GM12878 (cell line): Measurements from ENCODE around the gene RAB29. TPM values are rescaled to one million over a fixed set of nuclear protein-coding genes. Genes with fewer than 3 reads are reported as not detected.

Source experiments
- ATF7 ChIP-seq: fragments of 450-650 bp; IDR thresholded peaks from 2 replicates; pipeline ENCODE4 v1.6.1; 2016; ENCODE audit warnings: low read depth, mild to moderate bottlenecking
- BHLHE40 ChIP-seq, 2 experiments: fragments of 450-650 bp in 1 of 2; IDR thresholded peaks; 2 replicates each; pipeline ENCODE4 v1.6.1; 2011 to 2017; ENCODE audit warnings: low read depth in 2 of 2, borderline replicate concordance in 1 of 2, improper control_type of control experiment in 1 of 2, low read length in 1 of 2, mild to moderate bottlenecking in 1 of 2
- CREB1 ChIP-seq: IDR thresholded peaks from 2 replicates; pipeline ENCODE4 v1.6.1; 2012; ENCODE audit warnings: low read depth, mild to moderate bottlenecking, inconsistent platforms
- E2F4 ChIP-seq: IDR thresholded peaks from 2 replicates; pipeline ENCODE4 v1.6.1; 2012; ENCODE audit warnings: low read depth, low read length, improper control_type of control experiment
- HCFC1 ChIP-seq: fragments of 150-350 bp; IDR thresholded peaks from 2 replicates; pipeline ENCODE4 v1.6.1; 2014; ENCODE audit warnings: low read length
- HSF1 ChIP-seq: fragments of 150-350 bp; IDR thresholded peaks from 2 replicates; pipeline ENCODE4 v1.6.1; 2014; ENCODE audit warnings: mild to moderate bottlenecking, low read depth, low read length
- IKZF1 ChIP-seq: fragments of 450-650 bp; conservative IDR thresholded peaks from 2 replicates; pipeline ENCODE4 v1.6.1; 2017; ENCODE audit warnings: antibody characterized with exemption, mild to moderate bottlenecking
- KLF5 ChIP-seq: fragments of 450-650 bp; IDR thresholded peaks from 2 replicates; pipeline ENCODE4 v1.6.1; 2014; ENCODE audit warnings: mild to moderate bottlenecking; ENCODE audit not compliant: partially characterized antibody
- PKNOX1 ChIP-seq: fragments of 450-650 bp; IDR thresholded peaks from 2 replicates; pipeline ENCODE4 v1.6.1; 2016; ENCODE audit warnings: mild to moderate bottlenecking
- PML ChIP-seq: IDR thresholded peaks from 2 replicates; pipeline ENCODE4 v1.6.1; 2012; ENCODE audit warnings: low read length, inconsistent platforms
- POLR2A ChIP-seq: IDR thresholded peaks from 2 replicates; pipeline ENCODE4 v1.6.1; 2011; ENCODE audit warnings: low read depth, mild to moderate bottlenecking, low read length
- SMAD1 ChIP-seq: fragments of 450-650 bp; IDR thresholded peaks from 2 replicates; pipeline ENCODE4 v1.6.1; 2018; ENCODE audit warnings: mild to moderate bottlenecking, low read depth; ENCODE audit not compliant: partially characterized antibody
- SMC3 ChIP-seq: IDR thresholded peaks from 2 replicates; pipeline ENCODE4 v1.6.1; 2011; ENCODE audit warnings: low read length, improper control_type of control experiment, borderline replicate concordance
- SP1 ChIP-seq: IDR thresholded peaks from one replicate; pipeline ENCODE4 v1.6.1; 2011; ENCODE audit warnings: low read depth, low read length
- STAT3 ChIP-seq: IDR thresholded peaks from 2 replicates; pipeline ENCODE4 v1.6.1; 2011; ENCODE audit warnings: low read depth, low read length, improper control_type of control experiment
- TCF3 ChIP-seq: IDR thresholded peaks from 2 replicates; pipeline ENCODE4 v1.6.1; 2012; ENCODE audit warnings: low read depth, mild to moderate bottlenecking, low read length, borderline replicate concordance; ENCODE audit not compliant: insufficient read depth
- YY1 ChIP-seq: IDR thresholded peaks from 2 replicates; pipeline ENCODE4 v1.6.1; 2011; ENCODE audit warnings: low read depth, mild to moderate bottlenecking, low read length
- ZZZ3 ChIP-seq: IDR thresholded peaks from 2 replicates; pipeline ENCODE4 v1.6.1; 2011; ENCODE audit warnings: low read depth; ENCODE audit not compliant: control insufficient read depth, insufficient read length
- polyA plus RNA-seq, 11 experiments: library from polyadenylated mRNA; depleted of rRNA in 4 of 11; unstranded in 6 of 11; stranded (reverse) in 5 of 11; fragments of >200 nt; fragmentation: Nextera tagmentation in 4 of 11; fragmentation: Illumina TruSeq in 1 of 11; extraction: Ambion mirVana in 4 of 11; extraction: Trizol in 1 of 11; gene quantifications; 1 replicate in 1 of 11; 2 replicates in 10 of 11; pipeline versions ENCODE4 v1.2.1 to v1.2.3, GENCODE V29; 2011 to 2016; ENCODE audit warnings: inconsistent platforms in 2 of 11, missing spikeins in 2 of 11, low read depth in 1 of 11
- total RNA-seq, 4 experiments: library from RNA; depleted of rRNA in 3 of 4; stranded (reverse); fragments of >200 nt in 3 of 4; fragmentation: Illumina TruSeq in 1 of 4; extraction: Trizol in 1 of 4; gene quantifications; 2 replicates each; pipeline versions ENCODE4 v1.2.1 to v1.2.3, GENCODE V29; 2013 to 2021
- TF ChIP-seq, protein P1 (sequence below): fragments of 450-650 bp; IDR thresholded peaks from 2 replicates; pipeline ENCODE4 v1.6.1; 2018; ENCODE audit warnings: mild to moderate bottlenecking, low read depth, moderate library complexity; ENCODE audit not compliant: partially characterized antibody

The RAB29 gene
- total and polyA plus RNA-seq, 10 of the 15 experiments (the other 5 are each of a cell fraction or from before 2014, with no cell fraction given) = 11.7 to 74.5 (median 15.0) TPM

- TF ChIP-seq, protein P1, sequence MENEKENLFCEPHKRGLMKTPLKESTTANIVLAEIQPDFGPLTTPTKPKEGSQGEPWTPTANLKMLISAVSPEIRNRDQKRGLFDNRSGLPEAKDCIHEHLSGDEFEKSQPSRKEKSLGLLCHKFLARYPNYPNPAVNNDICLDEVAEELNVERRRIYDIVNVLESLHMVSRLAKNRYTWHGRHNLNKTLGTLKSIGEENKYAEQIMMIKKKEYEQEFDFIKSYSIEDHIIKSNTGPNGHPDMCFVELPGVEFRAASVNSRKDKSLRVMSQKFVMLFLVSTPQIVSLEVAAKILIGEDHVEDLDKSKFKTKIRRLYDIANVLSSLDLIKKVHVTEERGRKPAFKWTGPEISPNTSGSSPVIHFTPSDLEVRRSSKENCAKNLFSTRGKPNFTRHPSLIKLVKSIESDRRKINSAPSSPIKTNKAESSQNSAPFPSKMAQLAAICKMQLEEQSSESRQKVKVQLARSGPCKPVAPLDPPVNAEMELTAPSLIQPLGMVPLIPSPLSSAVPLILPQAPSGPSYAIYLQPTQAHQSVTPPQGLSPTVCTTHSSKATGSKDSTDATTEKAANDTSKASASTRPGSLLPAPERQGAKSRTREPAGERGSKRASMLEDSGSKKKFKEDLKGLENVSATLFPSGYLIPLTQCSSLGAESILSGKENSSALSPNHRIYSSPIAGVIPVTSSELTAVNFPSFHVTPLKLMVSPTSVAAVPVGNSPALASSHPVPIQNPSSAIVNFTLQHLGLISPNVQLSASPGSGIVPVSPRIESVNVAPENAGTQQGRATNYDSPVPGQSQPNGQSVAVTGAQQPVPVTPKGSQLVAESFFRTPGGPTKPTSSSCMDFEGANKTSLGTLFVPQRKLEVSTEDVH = no peak
- TF ChIP-seq E2F4 (no peak), SMAD1 (no peak), ZZZ3 (no peak), ATF7 (no peak), YY1 (0 out of 2 replicates have a peak, but pooled peaks have one; percentile 3), SMC3 (no peak), BHLHE40 (IDR thresholded peaks at IDR 0.05; ENCODE audit: borderline replicate concordance in 1 of 2, low read depth in 2 of 2, low read length in 1 of 2) (peak; percentile 95 to 97), HSF1 (no peak), POLR2A (peak; percentile 46; the same call in 1 of the 2 replicates), TCF3 (no peak), IKZF1 (peak; percentile 89), STAT3 (no peak), CREB1 (no peak), PML (no peak), SP1 (peak; percentile 79), HCFC1 (peak; percentile 23; the same call in 1 of the 2 replicates), PKNOX1 (peak; percentile 98), KLF5 (no peak)
Measured at GRCh38 chr1:205812878-205813754, 37.8 kb upstream of the RAB29 start, which contains the start of gene SLC41A1 (continued).
